ENCODE measurements around the gene UQCC3. TPM values are rescaled to one million over a fixed set of nuclear protein-coding genes. Genes with fewer than 3 reads are reported as not detected.

The UQCC3 gene
- total and polyA plus RNA-seq, 2 of the 13 experiments (the other 11 are each of a cell fraction or from before 2014, with no cell fraction given) = 7.7 to 16.0 TPM

DNA sequence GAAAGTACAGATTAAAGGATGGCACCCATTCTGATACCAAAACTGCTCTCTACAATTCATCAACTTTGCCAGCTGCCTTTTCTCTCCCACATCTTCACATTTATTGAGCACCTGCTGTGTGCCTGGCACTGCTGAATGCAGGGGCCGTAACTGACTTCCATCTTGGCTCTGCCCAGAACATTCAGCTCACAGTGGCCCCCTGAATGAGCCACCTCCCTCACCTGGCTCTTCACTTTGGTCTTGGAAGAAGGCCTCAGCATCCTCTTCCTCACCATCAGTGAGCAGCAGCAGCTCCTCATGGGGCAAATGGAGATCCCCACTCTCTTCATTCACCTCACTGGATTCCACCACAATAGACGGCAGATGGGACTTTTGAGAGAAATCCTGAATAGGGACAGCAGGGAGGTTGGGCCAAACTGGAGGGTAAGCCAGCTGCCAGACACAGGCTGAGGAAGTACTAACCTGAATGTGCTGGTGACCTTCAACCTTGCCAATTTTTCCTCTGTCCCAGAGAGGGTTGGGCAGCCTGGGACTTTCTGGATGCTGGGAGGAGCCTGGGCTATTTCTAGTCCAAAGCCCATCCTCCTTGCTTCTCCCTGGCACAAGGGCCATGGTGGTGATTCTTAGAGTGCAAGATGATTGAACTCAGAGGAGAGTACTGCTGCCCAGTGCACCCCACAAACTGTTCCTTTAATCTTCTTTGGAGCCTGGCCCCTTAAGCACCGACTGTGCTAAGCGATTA, 1.9 kb upstream of the UQCC3 start (continued):
- TF ChIP-seq SP2 (CRISPR knock-in tag; IDR thresholded peaks at IDR 0.05) = no peak
- no peak for TF ChIP-seq MBD4 (IDR thresholded peaks at IDR 0.05; ENCODE audit: borderline replicate concordance, low read length)
- no peak for TF ChIP-seq TBL1XR1 (IDR thresholded peaks at IDR 0.05; ENCODE audit: borderline replicate concordance, low read length, partially characterized antibody)
- TF ChIP-seq TBX2 (CRISPR knock-in tag; IDR thresholded peaks at IDR 0.05; ENCODE audit: borderline replicate concordance) = no peak
- TF ChIP-seq ZNF180 (CRISPR knock-in tag; IDR thresholded peaks at IDR 0.05; ENCODE audit: borderline replicate concordance, low read depth) = no peak
- TF ChIP-seq ZBTB20 (CRISPR knock-in tag; IDR thresholded peaks at IDR 0.05; ENCODE audit: borderline replicate concordance, low read depth) = no peak
- TF ChIP-seq ZNF780A (CRISPR knock-in tag; IDR thresholded peaks at IDR 0.05) = no peak
- TF ChIP-seq HNF4A (CRISPR knock-in tag; IDR thresholded peaks at IDR 0.05) = peak; percentile 33; the same call in 1 of the 2 replicates
- no peak for TF ChIP-seq ZSCAN22 (CRISPR knock-in tag; IDR thresholded peaks at IDR 0.05)
- TF ChIP-seq, protein P1, sequence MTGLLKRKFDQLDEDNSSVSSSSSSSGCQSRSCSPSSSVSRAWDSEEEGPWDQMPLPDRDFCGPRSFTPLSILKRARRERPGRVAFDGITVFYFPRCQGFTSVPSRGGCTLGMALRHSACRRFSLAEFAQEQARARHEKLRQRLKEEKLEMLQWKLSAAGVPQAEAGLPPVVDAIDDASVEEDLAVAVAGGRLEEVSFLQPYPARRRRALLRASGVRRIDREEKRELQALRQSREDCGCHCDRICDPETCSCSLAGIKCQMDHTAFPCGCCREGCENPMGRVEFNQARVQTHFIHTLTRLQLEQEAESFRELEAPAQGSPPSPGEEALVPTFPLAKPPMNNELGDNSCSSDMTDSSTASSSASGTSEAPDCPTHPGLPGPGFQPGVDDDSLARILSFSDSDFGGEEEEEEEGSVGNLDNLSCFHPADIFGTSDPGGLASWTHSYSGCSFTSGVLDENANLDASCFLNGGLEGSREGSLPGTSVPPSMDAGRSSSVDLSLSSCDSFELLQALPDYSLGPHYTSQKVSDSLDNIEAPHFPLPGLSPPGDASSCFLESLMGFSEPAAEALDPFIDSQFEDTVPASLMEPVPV (CRISPR knock-in tag; IDR thresholded peaks at IDR 0.05) = no peak
- TF ChIP-seq, protein P2, sequence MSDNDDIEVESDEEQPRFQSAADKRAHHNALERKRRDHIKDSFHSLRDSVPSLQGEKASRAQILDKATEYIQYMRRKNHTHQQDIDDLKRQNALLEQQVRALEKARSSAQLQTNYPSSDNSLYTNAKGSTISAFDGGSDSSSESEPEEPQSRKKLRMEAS (IDR thresholded peaks at IDR 0.05) = 0 out of 2 replicates have a peak, but pooled peaks have one; percentile 10
- 0 out of 2 replicates have a peak, but pooled peaks have one; percentile 41 for TF ChIP-seq NR2C2 (CRISPR knock-in tag; IDR thresholded peaks at IDR 0.05; ENCODE audit: borderline replicate concordance)
- TF ChIP-seq ADNP (CRISPR knock-in tag; IDR thresholded peaks at IDR 0.05) = no peak
- TF ChIP-seq POLR2A (IDR thresholded peaks at IDR 0.05; ENCODE audit: insufficient read depth in 1 of 2, low read depth in 2 of 2, low read length in 2 of 2) = 0 out of 4 replicates have a peak, but pooled peaks of 1 of the 2 experiments have one; percentile 14
- TF ChIP-seq, protein P3, sequence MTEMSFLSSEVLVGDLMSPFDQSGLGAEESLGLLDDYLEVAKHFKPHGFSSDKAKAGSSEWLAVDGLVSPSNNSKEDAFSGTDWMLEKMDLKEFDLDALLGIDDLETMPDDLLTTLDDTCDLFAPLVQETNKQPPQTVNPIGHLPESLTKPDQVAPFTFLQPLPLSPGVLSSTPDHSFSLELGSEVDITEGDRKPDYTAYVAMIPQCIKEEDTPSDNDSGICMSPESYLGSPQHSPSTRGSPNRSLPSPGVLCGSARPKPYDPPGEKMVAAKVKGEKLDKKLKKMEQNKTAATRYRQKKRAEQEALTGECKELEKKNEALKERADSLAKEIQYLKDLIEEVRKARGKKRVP (CRISPR knock-in tag; IDR thresholded peaks at IDR 0.05) = no peak
- no peak for TF ChIP-seq MTF1 (CRISPR knock-in tag; IDR thresholded peaks at IDR 0.05)
- TF ChIP-seq NR1H2 (CRISPR knock-in tag; IDR thresholded peaks at IDR 0.05; ENCODE audit: borderline replicate concordance, low read depth) = no peak
- TF ChIP-seq, protein P4, sequence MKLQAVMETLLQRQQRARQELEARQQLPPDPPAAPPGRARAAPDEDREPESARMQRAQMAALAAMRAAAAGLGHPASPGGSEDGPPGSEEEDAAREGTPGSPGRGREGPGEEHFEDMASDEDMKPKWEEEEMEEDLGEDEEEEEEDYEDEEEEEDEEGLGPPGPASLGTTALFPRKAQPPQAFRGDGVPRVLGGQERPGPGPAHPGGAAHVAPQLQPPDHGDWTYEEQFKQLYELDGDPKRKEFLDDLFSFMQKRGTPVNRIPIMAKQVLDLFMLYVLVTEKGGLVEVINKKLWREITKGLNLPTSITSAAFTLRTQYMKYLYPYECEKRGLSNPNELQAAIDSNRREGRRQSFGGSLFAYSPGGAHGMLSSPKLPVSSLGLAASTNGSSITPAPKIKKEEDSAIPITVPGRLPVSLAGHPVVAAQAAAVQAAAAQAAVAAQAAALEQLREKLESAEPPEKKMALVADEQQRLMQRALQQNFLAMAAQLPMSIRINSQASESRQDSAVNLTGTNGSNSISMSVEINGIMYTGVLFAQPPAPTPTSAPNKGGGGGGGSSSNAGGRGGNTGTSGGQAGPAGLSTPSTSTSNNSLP (IDR thresholded peaks at IDR 0.05; ENCODE audit: low read depth, low read length) = no peak
- no peak for TF ChIP-seq PAF1 (CRISPR knock-in tag; IDR thresholded peaks at IDR 0.05)
- no peak for TF ChIP-seq SMAD9 (CRISPR knock-in tag; IDR thresholded peaks at IDR 0.05)
- TF ChIP-seq ZNF567 (CRISPR knock-in tag; IDR thresholded peaks at IDR 0.05; ENCODE audit: borderline replicate concordance) = no peak
- TF ChIP-seq ZNF12 (CRISPR knock-in tag; IDR thresholded peaks at IDR 0.05) = no peak
- TF ChIP-seq HOXA3 (CRISPR knock-in tag; IDR thresholded peaks at IDR 0.05) = peak; percentile 39
- TF ChIP-seq, protein P5, sequence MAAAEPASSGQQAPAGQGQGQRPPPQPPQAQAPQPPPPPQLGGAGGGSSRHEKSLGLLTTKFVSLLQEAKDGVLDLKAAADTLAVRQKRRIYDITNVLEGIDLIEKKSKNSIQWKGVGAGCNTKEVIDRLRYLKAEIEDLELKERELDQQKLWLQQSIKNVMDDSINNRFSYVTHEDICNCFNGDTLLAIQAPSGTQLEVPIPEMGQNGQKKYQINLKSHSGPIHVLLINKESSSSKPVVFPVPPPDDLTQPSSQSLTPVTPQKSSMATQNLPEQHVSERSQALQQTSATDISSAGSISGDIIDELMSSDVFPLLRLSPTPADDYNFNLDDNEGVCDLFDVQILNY (CRISPR knock-in tag; conservative IDR thresholded peaks at IDR 0.05) = no peak
